Urothelium cell line (cell line): Measurements from ENCODE around the gene KCTD4.

Experiments used
- DNase-seq: peaks from one replicate; pipeline ENCODE4 v3.0.0; 2011; ENCODE audit warnings: low spot score, mixed read lengths
- FAIRE-seq: peaks from 2 replicates; lab custom pipeline; 2011; peaks lifted over from hg19 to GRCh38; lab: Jason Lieb, UNC

The KCTD4 gene

DNA sequence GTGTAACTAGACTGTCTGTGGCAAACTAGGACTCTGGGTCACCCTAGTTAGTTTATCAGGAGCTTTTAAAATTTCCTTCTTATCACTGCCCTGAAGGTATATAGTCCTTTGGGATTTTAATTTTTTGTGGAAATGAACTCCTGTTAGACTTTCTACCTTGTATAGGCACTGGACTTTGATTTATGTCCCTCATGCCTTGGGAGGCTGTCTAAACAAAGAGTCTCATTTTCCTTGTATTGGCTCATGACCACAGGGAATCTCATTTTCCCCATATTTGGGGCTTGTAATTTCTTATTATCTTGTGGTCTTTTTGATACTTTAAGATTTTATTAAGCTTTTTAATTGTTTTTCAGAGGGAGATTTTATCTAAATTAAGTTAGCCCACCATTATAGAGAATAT lies 21.4 kb downstream of the KCTD4 start:
- no peak for DNase-seq

DNA sequence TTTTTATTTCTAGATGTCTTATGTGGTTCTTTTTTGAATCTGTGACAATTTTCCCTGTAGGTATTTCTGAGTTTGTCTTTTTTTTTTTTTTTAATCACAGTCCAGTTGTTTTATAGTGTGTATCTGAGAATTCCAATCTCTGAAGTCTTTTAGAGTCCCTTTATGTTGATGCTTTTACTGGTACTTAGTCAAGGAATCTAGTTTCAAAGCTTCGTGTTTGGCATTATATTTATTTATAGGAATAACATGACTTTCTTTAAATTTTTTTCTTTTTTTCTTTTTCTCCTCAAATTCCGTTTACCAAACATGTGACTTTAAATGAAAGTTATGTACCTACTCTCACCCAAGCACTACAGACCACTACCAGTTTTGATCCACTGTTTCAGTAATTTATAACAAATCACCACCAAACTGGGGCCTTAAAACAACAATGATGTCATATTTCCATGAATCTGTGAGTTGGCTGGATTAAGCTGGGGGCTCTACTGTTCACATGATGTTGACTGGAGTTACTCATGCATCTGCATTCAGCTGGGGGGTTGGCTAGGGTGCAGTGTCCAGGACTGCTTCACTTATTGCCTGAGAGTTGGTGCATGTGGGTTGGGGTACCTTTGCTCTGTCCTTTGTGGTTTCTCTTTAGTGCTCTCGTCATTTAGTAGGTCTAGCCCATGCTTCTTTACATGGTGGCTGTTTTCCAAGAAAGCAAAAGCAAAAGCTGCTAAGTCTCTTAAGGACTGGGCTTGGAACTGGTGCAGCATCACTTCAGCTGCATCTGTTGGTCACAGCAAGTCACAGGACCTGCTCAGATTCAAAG lies 22.3 kb downstream of the KCTD4 start:
- DNase-seq (peak; percentile 26), FAIRE-seq (no peak)

More for the DNA sequence above, 21.4 kb downstream of the KCTD4 start:
- FAIRE-seq: no peak

DNA sequence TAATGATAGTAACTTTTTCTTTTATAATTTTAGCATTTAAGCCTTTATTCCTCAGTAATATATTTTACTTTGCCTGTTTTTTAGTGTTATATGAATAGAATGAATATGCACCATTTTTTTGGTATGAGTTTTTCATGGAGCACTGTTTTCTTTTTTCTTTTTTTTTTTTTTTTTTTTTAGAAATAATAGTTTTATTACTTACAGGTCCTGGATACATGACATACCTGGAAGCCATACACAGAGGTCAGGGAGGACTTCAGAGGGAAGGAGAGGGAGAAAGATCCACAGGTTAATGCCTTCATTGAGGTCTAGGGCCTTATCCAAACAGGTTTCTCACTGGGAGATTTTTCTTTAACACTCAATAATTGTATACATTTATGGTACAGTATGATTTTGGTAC lies 26.4 kb downstream of the KCTD4 start:
- DNase-seq: no peak
- no peak for FAIRE-seq

DNA sequence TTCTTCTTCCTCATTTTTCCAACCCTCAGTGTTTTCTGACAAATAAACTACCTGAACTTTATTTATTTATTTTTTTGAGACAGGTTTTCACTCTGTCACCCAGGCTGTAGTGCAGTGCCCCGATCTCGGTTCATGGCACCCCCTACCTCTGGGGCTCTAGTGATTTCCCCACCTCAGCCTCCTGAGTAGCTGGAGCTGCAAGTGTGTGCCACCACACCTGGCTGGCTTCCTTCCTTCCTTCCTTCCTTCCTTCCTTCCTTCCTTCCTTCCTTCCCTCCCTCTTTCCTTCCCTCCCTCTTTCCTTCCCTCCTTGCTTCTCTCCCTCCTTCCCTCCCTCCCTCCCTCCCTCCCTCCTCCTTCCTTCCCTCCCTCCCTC lies 32.3 kb downstream of the KCTD4 start:
- FAIRE-seq: no peak
- DNase-seq: no peak

DNA sequence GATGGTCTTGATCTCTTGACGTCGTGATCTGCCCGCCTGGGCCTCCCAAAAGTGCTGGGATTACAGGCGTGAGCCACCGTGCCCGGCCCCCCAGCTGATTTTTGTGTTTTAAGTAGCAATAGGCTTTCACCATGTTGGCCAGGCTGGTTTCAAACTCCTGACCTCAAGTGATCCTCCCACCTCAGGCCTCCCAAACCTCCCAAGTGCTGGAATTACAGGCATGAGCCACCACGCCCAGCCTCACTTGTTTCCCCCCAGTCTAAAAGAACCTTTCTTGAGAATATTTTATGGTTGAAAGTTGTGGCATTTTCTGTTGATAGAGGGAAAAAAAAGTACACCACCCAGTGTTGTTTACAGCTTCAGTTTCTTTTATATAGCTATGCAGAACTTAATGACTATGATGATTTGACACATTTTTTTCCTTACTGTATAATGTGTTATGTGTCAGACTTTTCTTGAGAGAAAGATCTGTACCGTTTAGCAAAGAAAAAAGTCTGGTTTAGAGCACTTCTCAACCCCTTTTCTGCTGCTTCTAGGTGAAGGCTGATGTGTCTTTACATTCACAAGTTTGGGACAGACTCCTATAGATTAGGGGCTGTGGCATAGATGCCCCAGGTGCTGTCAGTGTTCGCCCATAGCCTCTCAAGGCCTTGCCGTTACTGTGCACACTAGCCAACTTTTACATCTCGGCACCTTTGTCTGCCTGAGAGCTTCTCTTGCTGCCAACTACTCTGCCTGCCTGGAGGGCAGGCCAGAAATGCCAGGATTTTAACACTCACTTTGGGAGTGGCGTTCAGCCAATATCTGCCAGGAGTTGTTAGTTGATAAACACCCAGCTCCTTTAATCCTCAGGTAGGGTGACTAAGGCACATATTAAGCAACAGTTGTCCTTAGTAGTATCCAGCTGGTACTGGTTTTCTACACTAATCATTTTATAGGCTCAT lies 33.0 kb downstream of the KCTD4 start:
- FAIRE-seq (no peak), DNase-seq (peak; percentile 24)

DNA sequence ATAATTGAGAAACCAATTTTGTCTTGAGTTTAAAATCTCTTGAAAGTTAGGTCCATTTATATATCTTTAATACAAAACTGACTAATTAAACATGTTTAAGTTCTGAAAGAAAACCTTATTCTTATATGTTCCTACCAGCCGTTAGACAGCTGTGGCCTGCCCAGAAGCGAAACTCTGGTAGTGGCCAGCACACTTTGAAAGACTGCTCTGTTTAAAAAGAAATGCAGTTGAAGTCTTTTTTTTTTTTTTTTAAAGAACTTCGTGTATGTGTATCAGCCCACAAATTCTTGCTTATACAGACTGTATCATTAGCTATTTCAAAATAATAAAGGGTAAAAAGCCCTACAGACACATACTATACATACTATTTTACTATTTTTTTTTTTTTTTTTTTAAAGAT lies 34.0 kb downstream of the KCTD4 start:
- no peak for DNase-seq
- no peak for FAIRE-seq

DNA sequence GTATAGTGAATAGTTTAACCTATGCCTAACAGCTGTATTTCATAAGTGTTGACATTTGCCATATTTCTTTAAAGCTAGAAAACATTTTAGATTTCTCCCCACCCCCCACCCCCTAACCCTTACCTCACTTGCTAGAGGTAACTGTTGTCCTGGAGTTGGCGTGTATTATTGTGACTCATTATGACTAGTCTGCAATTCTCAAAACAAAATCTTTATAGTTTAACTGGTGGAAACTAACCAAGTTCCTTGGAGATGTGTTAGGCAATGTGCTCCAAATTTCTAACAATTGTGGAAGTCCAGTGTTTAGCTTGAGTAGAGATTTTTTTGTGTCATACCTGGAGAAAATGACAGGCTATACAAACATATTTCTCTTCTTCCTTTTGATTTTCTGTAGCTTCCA lies 38.0 kb downstream of the KCTD4 start:
- FAIRE-seq: no peak
- peak; percentile 50 for DNase-seq

DNA sequence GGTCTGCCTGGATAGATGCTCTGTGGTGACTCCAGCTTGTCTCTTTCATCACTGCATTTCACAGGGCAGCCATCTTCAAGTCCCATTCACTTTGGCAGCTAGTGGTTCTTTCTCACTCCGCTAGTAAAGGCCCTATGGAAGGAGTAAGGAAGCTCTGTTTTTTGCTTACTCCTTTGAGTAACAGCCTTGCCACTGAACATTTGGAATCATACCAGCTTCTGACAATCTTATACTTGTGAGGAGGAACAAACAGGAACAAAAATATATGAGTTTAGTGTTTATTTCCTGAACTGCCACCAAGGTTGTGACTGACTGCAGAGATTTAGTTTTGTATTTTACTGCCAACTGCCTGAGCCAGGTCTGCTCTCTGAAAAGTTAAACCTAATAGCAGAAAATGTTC lies 38.7 kb downstream of the KCTD4 start:
- DNase-seq (no peak), FAIRE-seq (no peak)

DNA sequence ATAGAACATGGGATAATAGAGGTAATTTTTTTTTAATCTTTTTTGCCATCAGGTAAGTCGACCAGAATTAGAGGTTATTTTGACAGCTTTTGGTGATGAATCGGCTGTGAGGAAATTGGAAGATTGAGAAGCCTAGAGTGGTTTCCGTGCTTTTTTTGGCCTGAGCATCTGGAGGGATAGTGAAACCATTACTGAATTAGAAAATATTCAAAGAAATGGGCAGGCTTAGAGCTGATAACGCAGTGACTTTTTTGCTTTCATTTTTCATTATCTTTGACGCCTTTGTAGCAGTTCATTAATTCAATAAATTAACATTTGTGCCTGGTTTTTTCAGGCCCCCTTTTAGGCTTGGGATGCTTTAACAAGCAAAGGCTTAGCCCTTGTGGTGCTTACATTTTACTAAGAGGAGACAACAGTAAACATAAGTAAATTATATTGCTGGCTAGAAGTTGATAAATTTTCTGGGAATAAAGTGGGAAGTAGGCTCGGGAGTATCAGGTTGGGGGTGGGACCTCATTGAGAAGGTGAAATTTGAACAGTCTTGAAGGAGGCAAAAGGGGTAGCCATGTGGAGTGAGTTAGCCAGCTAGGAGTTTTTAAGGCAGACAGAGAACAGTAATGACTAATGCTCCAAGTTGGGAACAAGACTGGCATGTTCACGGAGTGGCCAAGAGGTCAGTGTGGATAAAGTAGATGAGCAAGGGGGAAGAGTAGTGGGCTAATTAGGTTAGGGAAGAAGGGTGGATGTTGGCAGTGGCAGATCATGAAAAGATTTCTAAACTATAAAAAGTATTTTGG lies 44.1 kb downstream of the KCTD4 start:
- DNase-seq (no peak), FAIRE-seq (no peak)

GRCh38 chr13:45149964-45150363 lies 50.9 kb downstream of the KCTD4 start:
- FAIRE-seq: no peak
- DNase-seq: no peak

GRCh38 chr13:45143346-45143751 lies 57.5 kb downstream of the KCTD4 start:
- FAIRE-seq (no peak), DNase-seq (no peak)
